HepG2 (cell line): ENCODE data around the gene PSD. TPM values are rescaled to one million over a fixed set of nuclear protein-coding genes. Genes with fewer than 3 reads are reported as not detected.

Experiments used
- ATAC-seq: fragments of 200-7000 bp; cut with Tn5 transposase; 3 replicates; pipeline ENCODE4 v1.9.1; 2020; ENCODE audit warnings: mild to moderate bottlenecking, moderate library complexity
- BruUV-seq: library from RNA; stranded (reverse); fragments of 400-500 nt; replicated peaks from 2 replicates; lab custom pipeline; 2021; lab: Mats Ljungman, UMichigan
- CTCF ChIA-PET: fragments of 300-600 bp; formaldehyde crosslinking; extraction: SDS; loops from one replicate; lab custom pipeline; 2021; ENCODE audit warnings: low total read pairs, inconsistent platforms, low intra/inter-chr PET ratio; lab: Yijun Ruan, JAX
- POLR2A ChIA-PET: fragments of 350-600 bp; sonication (Branson Sonifier 250); formaldehyde crosslinking; loops from one replicate; lab custom pipeline; 2020; ENCODE audit warnings: antibody characterized with exemption, inconsistent platforms; lab: Yijun Ruan, JAX
- DNase-seq: peaks from one replicate; pipeline ENCODE4 v3.0.0-alpha.2; 2015; ENCODE audit warnings: low spot score
- FAIRE-seq: peaks from 3 replicates; lab custom pipeline; 2011; peaks lifted over from hg19 to GRCh38; lab: Jason Lieb, UNC
- H2AFZ ChIP-seq: one replicate; pipeline ENCODE4 v1.6.1; 2011; ENCODE audit warnings: low read length, inconsistent platforms
- H3K27ac ChIP-seq: fragments of 300-600 bp; 3 replicates; pipeline ENCODE4 v1.8.0; 2011; ENCODE audit warnings: mixed run types, mild to moderate bottlenecking, mixed read lengths, low read length, inconsistent platforms; ENCODE audit not compliant: insufficient read depth; ENCODE audit errors: extremely low read length
- H3K27me3 ChIP-seq, 2 experiments: fragments of 200-600 bp in 1 of 2; 2 replicates in 1 of 2; 3 replicates in 1 of 2; pipeline versions ENCODE4 v1.6.0 to v1.8.0; 2011; ENCODE audit warnings: low read length in 2 of 2, mild to moderate bottlenecking in 2 of 2, moderate library complexity in 2 of 2, inconsistent platforms in 1 of 2; ENCODE audit not compliant: insufficient read depth in 2 of 2, control insufficient read depth in 1 of 2
- H3K36me3 ChIP-seq, 2 experiments: fragments of 200-600 bp in 1 of 2; replicated peaks in 1 of 2; 2 replicates in 1 of 2; 3 replicates in 1 of 2; pipeline versions ENCODE4 v1.5.1 to v1.8.0; 2011; ENCODE audit warnings: low read length in 2 of 2, inconsistent platforms in 1 of 2; ENCODE audit not compliant: insufficient read depth in 2 of 2, control insufficient read depth in 1 of 2
- H3K4me1 ChIP-seq: 2 replicates; pipeline ENCODE4 v1.5.1; 2012; ENCODE audit warnings: low read length, inconsistent platforms; ENCODE audit not compliant: insufficient read depth
- H3K4me2 ChIP-seq: 2 replicates; pipeline ENCODE4 v1.6.0; 2011; ENCODE audit warnings: low read depth, low read length, inconsistent platforms
- H3K4me3 ChIP-seq, 3 experiments: fragments of 200-600 bp in 1 of 3; sonication (generic), shearing (Covaris generic) in 1 of 3; replicated peaks in 1 of 3; 2 replicates each; pipeline ENCODE4 v1.5.1; 2011 to 2016; ENCODE audit warnings: low read length in 3 of 3, inconsistent platforms in 2 of 3, low read depth in 2 of 3, mild to moderate bottlenecking in 2 of 3, control low read depth in 1 of 3, mixed read lengths in 1 of 3; ENCODE audit not compliant: insufficient read depth in 1 of 3
- H3K79me2 ChIP-seq: one replicate; pipeline ENCODE4 v1.6.1; 2011; ENCODE audit warnings: low read length, inconsistent platforms; ENCODE audit not compliant: insufficient read depth
- H3K9ac ChIP-seq: 2 replicates; pipeline ENCODE4 v1.6.0; 2011; ENCODE audit warnings: mild to moderate bottlenecking, low read depth, low read length, inconsistent platforms; ENCODE audit not compliant: insufficient read depth
- H3K9me3 ChIP-seq: 2 replicates; pipeline ENCODE4 v1.5.1; 2012; ENCODE audit warnings: mild to moderate bottlenecking, low read length
- H4K20me1 ChIP-seq: 2 replicates; pipeline ENCODE4 v1.6.0; 2011; ENCODE audit warnings: inconsistent platforms, mild to moderate bottlenecking, low read length, moderate library complexity; ENCODE audit not compliant: insufficient read depth
- ATM ChIP-seq: fragments of 450-650 bp; IDR thresholded peaks from 2 replicates; pipeline ENCODE4 v1.7.1; 2017; ENCODE audit warnings: mild to moderate bottlenecking, borderline replicate concordance
- FOSL1 ChIP-seq: sonication (generic); formaldehyde crosslinking; IDR thresholded peaks from 2 replicates; pipeline ENCODE4 v1.9.0; 2021; ENCODE audit warnings: missing genetic modification reagents, borderline replicate concordance
- HDAC1 ChIP-seq: sonication (generic); formaldehyde crosslinking; IDR thresholded peaks from 2 replicates; pipeline ENCODE4 v1.5.1; 2020; ENCODE audit warnings: mild to moderate bottlenecking, missing genetic modification reagents
- JDP2 ChIP-seq: sonication (generic); formaldehyde crosslinking; IDR thresholded peaks from 2 replicates; pipeline ENCODE4 v1.8.1; 2022; ENCODE audit warnings: missing genetic modification reagents, borderline replicate concordance
- SALL1 ChIP-seq: sonication (generic); formaldehyde crosslinking; IDR thresholded peaks from 2 replicates; pipeline ENCODE4 v1.8.0; 2022; ENCODE audit warnings: mild to moderate bottlenecking, missing genetic modification reagents
- SP4 ChIP-seq: sonication (generic); formaldehyde crosslinking; IDR thresholded peaks from 2 replicates; pipeline ENCODE4 v1.8.1; 2023; ENCODE audit warnings: mild to moderate bottlenecking, missing genetic modification reagents
- TGIF2 ChIP-seq: IDR thresholded peaks from 2 replicates; pipeline ENCODE4 v1.6.1; 2016; ENCODE audit warnings: control low read depth, missing compliant biosample characterization
- ZNF101 ChIP-seq: sonication (generic); formaldehyde crosslinking; IDR thresholded peaks from 2 replicates; pipeline ENCODE4 v1.4.0; 2020; ENCODE audit warnings: mild to moderate bottlenecking, low read depth, missing genetic modification reagents, borderline replicate concordance
- ZNF136 ChIP-seq: sonication (generic); formaldehyde crosslinking; IDR thresholded peaks from 2 replicates; pipeline ENCODE4 v1.8.1; 2022; ENCODE audit warnings: low read depth, mild to moderate bottlenecking, moderate library complexity, missing genetic modification reagents
- ZNF234 ChIP-seq: sonication (generic); formaldehyde crosslinking; conservative IDR thresholded peaks from 2 replicates; pipeline ENCODE4 v1.5.1; 2020; ENCODE audit warnings: mild to moderate bottlenecking, missing genetic modification reagents
- ZNF282 ChIP-seq: fragments of 450-650 bp; IDR thresholded peaks from 2 replicates; pipeline ENCODE4 v1.6.1; 2018; ENCODE audit not compliant: partially characterized antibody
- ZNF451 ChIP-seq: sonication (generic); formaldehyde crosslinking; IDR thresholded peaks from 2 replicates; pipeline ENCODE4 v1.5.0; 2020; ENCODE audit warnings: mild to moderate bottlenecking, missing genetic modification reagents
- ZNF878 ChIP-seq: sonication (generic); formaldehyde crosslinking; IDR thresholded peaks from 2 replicates; pipeline ENCODE4 v1.8.1; 2023; ENCODE audit warnings: mild to moderate bottlenecking, missing genetic modification reagents, moderate library complexity
- WGBS: methylation state at CpG from one replicate; pipeline ENCODE4 v1.1.6; 2017; ENCODE audit warnings: low lambda C conversion rate; 5-methylcytosine and 5-hydroxymethylcytosine counted together
- in situ Hi-C: cut with HindIII; loops from 2 replicates; pipeline ENCODE4 v1.10.0; 2017; ENCODE audit warnings: low pct_unique_long_range_greater_than_20kb; ENCODE audit not compliant: extremely low pct_ligation_motif_present
- intact Hi-C: fragments of 100-400 bp; cut with micrococcal nuclease; formaldehyde crosslinking; loops from one replicate; pipeline ENCODE4 v1.10.0; 2022; ENCODE audit not compliant: unreplicated experiment
- polyA plus RNA-seq, 8 experiments: library from polyadenylated mRNA; depleted of rRNA in 3 of 8; stranded (reverse) in 7 of 8; unstranded in 1 of 8; fragments of >200 nt; fragmentation: Illumina TruSeq in 4 of 8; extraction: Trizol in 4 of 8; gene quantifications; 2 replicates each; pipeline versions ENCODE4 v1.2.1 to v1.2.3, GENCODE V29; 2011 to 2016; ENCODE audit warnings: low read depth in 4 of 8, missing spikeins in 1 of 8, mixed read lengths in 1 of 8; ENCODE audit not compliant: insufficient read depth in 1 of 8
- total RNA-seq, 5 experiments: library from RNA; depleted of rRNA; stranded (reverse); fragments of >200 nt; fragmentation: Illumina TruSeq; extraction: Trizol; gene quantifications; 2 replicates each; pipeline ENCODE4 v1.2.3, GENCODE V29; 2016; ENCODE audit warnings: low read depth in 1 of 5
- TF ChIP-seq, protein P1 (sequence below): IDR thresholded peaks from 2 replicates; pipeline ENCODE4 v1.6.1; 2018; ENCODE audit warnings: missing genetic modification reagents
- TF ChIP-seq, protein P2 (sequence below): sonication (generic); formaldehyde crosslinking; conservative IDR thresholded peaks from 2 replicates; pipeline ENCODE4 v1.8.0; 2022; ENCODE audit warnings: low read depth, missing genetic modification reagents
- TF ChIP-seq, protein P3 (sequence below), 2 experiments: sonication (generic) in 1 of 2; formaldehyde crosslinking in 1 of 2; IDR thresholded peaks; 2 replicates each; pipeline versions ENCODE4 v1.5.1 to v1.6.1; 2011 to 2020; ENCODE audit warnings: borderline replicate concordance in 1 of 2, low read depth in 1 of 2, low read length in 1 of 2, mild to moderate bottlenecking in 1 of 2, missing genetic modification reagents in 1 of 2, moderate library complexity in 1 of 2
- TF ChIP-seq, protein P4 (sequence below): sonication (generic); formaldehyde crosslinking; IDR thresholded peaks from 2 replicates; pipeline ENCODE4 v1.4.0; 2020; ENCODE audit warnings: mild to moderate bottlenecking, missing genetic modification reagents

Gene PSD
- total and polyA plus RNA-seq, 2 of the 13 experiments (the other 11 are each of a cell fraction or from before 2014, with no cell fraction given) = 0.35 to 0.58 TPM

DNA sequence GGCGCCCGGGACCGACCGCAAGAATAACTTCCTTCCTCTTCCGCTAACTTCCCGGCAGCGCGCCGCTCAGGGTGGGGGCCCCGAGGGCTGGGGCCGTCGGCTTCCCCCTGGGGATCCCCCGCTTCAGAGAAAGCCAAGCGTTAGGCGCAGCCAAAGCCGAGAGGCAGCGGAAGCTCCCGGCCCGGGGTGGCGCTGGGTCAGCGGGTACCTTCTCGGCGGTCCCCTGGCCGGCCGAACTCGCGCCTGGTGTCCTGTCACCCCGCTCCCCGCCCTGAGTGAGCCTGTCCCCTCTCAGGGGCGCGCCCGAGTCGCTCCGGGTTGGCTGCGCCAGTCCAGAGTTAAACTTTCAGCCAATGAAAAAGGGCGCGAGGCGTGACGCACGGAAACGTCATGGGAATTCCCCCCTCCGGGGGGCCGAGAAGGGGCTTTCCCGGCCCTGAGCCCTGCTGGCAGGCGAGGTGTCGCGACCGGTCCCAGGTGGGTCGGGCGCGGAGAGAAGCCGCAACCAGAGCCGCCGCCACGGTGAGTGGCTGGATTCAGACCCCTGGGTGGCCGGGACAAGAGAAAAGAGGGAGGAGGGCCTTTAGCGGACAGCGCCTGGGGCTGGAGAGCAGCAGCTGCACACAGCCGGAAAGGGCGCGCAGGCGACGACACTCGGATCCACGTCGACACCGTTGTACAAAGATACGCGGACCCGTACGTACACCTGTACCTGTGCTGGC lies 24.3 kb downstream of the PSD start:
- H3K4me1 ChIP-seq = peaks cover 44% of the 10 kb centered on the region
- peak; percentile 72 for FAIRE-seq
- peak; percentile 85 for DNase-seq
- no peaks in the 10 kb centered on the region for H4K20me1 ChIP-seq
- peak overlapping the region; percentile 66 for H3K27ac ChIP-seq
- ChIA-PET POLR2A (interaction anchor here (0.6 to 2.3 kb wide), 7 partner anchors 9 to 189 kb away, joined by 3 to 12 read pairs (median 5); partner anchors contain the start of gene FBXL15), CTCF (interaction anchor here (0.5 to 1.9 kb wide), 5 partner anchors 9 to 123 kb away, joined by 3 to 11 read pairs (median 4); no protein-coding TSS in a partner anchor)
- peaks cover 0 to 11% of the 10 kb centered on the region in 2 experiments; a peak in 2 of 5 replicates for H3K27me3 ChIP-seq
- H3K4me2 ChIP-seq = peak overlapping the region; percentile 98
- peaks cover 3% of the 10 kb centered on the region for H3K79me2 ChIP-seq
- peak; percentile 90 for ATAC-seq
- H3K9me3 ChIP-seq = no peaks in the 10 kb centered on the region
- in situ Hi-C loops = no loop called here
- WGBS = 0% methylated on average over 14 of the region's 71 CpGs
- no peak overlapping the region for H2AFZ ChIP-seq
- H3K36me3 ChIP-seq = no peaks in the 10 kb centered on the region
- intact Hi-C loops = loop anchor here (1.0 to 2.0 kb wide), 2 partner anchors 27 to 85 kb away; partner anchors contain the start of gene FBXL15
- peak overlapping the region; percentile 68 for H3K9ac ChIP-seq
- BruUV-seq = no TSS peak
- peak overlapping the region; percentile 69 to 82 (median 79) for H3K4me3 ChIP-seq
- TF ChIP-seq TGIF2 (CRISPR knock-in tag) (peak; percentile 92), HDAC1 (CRISPR knock-in tag) (peak; percentile 96), JDP2 (CRISPR knock-in tag) (no peak), ZNF451 (CRISPR knock-in tag) (no peak; the same call in 1 of the 2 replicates), SP4 (no peak), FOSL1 (0 out of 2 replicates have a peak, but pooled peaks have one; percentile 27), SALL1 (no peak; the same call in 1 of the 2 replicates), ZNF282 (no peak), ZNF136 (CRISPR knock-in tag) (no peak), ZNF234 (CRISPR knock-in tag) (no peak), ZNF878 (peak; percentile 89), ATM (no peak), ZNF101 (CRISPR knock-in tag) (no peak)
- TF ChIP-seq, protein P1, sequence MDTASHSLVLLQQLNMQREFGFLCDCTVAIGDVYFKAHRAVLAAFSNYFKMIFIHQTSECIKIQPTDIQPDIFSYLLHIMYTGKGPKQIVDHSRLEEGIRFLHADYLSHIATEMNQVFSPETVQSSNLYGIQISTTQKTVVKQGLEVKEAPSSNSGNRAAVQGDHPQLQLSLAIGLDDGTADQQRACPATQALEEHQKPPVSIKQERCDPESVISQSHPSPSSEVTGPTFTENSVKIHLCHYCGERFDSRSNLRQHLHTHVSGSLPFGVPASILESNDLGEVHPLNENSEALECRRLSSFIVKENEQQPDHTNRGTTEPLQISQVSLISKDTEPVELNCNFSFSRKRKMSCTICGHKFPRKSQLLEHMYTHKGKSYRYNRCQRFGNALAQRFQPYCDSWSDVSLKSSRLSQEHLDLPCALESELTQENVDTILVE (CRISPR knock-in tag) = no peak
- TF ChIP-seq, protein P2, sequence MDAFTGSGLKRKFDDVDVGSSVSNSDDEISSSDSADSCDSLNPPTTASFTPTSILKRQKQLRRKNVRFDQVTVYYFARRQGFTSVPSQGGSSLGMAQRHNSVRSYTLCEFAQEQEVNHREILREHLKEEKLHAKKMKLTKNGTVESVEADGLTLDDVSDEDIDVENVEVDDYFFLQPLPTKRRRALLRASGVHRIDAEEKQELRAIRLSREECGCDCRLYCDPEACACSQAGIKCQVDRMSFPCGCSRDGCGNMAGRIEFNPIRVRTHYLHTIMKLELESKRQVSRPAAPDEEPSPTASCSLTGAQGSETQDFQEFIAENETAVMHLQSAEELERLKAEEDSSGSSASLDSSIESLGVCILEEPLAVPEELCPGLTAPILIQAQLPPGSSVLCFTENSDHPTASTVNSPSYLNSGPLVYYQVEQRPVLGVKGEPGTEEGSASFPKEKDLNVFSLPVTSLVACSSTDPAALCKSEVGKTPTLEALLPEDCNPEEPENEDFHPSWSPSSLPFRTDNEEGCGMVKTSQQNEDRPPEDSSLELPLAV (CRISPR knock-in tag) = no peak
- TF ChIP-seq, protein P3, sequence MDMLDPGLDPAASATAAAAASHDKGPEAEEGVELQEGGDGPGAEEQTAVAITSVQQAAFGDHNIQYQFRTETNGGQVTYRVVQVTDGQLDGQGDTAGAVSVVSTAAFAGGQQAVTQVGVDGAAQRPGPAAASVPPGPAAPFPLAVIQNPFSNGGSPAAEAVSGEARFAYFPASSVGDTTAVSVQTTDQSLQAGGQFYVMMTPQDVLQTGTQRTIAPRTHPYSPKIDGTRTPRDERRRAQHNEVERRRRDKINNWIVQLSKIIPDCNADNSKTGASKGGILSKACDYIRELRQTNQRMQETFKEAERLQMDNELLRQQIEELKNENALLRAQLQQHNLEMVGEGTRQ (IDR thresholded peaks at IDR 0.05; ENCODE audit: low read depth, low read length) = no peak
- TF ChIP-seq, protein P3 (CRISPR knock-in tag; IDR thresholded peaks at IDR 0.05; ENCODE audit: borderline replicate concordance) = no peak
- TF ChIP-seq, protein P4, sequence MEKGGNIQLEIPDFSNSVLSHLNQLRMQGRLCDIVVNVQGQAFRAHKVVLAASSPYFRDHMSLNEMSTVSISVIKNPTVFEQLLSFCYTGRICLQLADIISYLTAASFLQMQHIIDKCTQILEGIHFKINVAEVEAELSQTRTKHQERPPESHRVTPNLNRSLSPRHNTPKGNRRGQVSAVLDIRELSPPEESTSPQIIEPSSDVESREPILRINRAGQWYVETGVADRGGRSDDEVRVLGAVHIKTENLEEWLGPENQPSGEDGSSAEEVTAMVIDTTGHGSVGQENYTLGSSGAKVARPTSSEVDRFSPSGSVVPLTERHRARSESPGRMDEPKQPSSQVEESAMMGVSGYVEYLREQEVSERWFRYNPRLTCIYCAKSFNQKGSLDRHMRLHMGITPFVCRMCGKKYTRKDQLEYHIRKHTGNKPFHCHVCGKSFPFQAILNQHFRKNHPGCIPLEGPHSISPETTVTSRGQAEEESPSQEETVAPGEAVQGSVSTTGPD (CRISPR knock-in tag) = no peak
